HG03565 (cell line): Measurements from ENCODE around the gene MKNK2.

ENCODE experiments used
- ATAC-seq: cut with Tn5 transposase; IDR thresholded peaks from one replicate; pipeline ENCODE4 v1.9.1; 2021; ENCODE audit warnings: mild to moderate bottlenecking, moderate library complexity; ENCODE audit not compliant: unreplicated experiment

MKNK2 gene

GRCh38 chr19:2080336-2080988 lies 29.4 kb upstream of the MKNK2 start:
- ATAC-seq = no peak

- ATAC-seq = no peak
Measured at GRCh38 chr19:2079865-2080301, 28.8 kb upstream of the MKNK2 start.

- ATAC-seq = no peak
Measured at GRCh38 chr19:2079076-2079864, 28.2 kb upstream of the MKNK2 start.

GRCh38 chr19:2077833-2078619 lies 27.0 kb upstream of the MKNK2 start:
- no peak for ATAC-seq

- ATAC-seq = no peak
Measured at GRCh38 chr19:2077398-2077797, 26.4 kb upstream of the MKNK2 start.

GRCh38 chr19:2076526-2076944 lies 25.5 kb upstream of the MKNK2 start:
- ATAC-seq = no peak

- no peak for ATAC-seq
Measured at GRCh38 chr19:2072757-2073551, 21.9 kb upstream of the MKNK2 start.

GRCh38 chr19:2070986-2071673 lies 20.1 kb upstream of the MKNK2 start:
- no peak for ATAC-seq

- no peak for ATAC-seq
Measured at GRCh38 chr19:2070436-2070827, 19.4 kb upstream of the MKNK2 start.

GRCh38 chr19:2064788-2065524 lies 13.9 kb upstream of the MKNK2 start:
- no peak for ATAC-seq

- no peak for ATAC-seq
Measured at GRCh38 chr19:2064395-2064787, 13.3 kb upstream of the MKNK2 start.

- no peak for ATAC-seq
Measured at GRCh38 chr19:2063824-2064223, 12.8 kb upstream of the MKNK2 start.

- no peak for ATAC-seq
Measured at GRCh38 chr19:2062770-2063169, 11.7 kb upstream of the MKNK2 start.

GRCh38 chr19:2062389-2062729 lies 11.3 kb upstream of the MKNK2 start:
- no peak for ATAC-seq

- ATAC-seq = peak; percentile 71
Measured at GRCh38 chr19:2061495-2062388, 10.7 kb upstream of the MKNK2 start.

GRCh38 chr19:2060884-2061494 lies 9.9 kb upstream of the MKNK2 start:
- ATAC-seq = peak; percentile 19

GRCh38 chr19:2059422-2060201 lies 8.6 kb upstream of the MKNK2 start:
- ATAC-seq = no peak
